GM18505 (cell line): ENCODE data around the gene LRP1B.

Experiments
- ATAC-seq: cut with Tn5 transposase; IDR thresholded peaks from one replicate; pipeline ENCODE4 v1.9.1; 2021; ENCODE audit not compliant: unreplicated experiment
- POLR2A ChIP-seq: IDR thresholded peaks from 4 replicates; pipeline ENCODE4 v1.6.1; 2011; ENCODE audit warnings: borderline replicate concordance; ENCODE audit not compliant: insufficient read depth, insufficient read length; ENCODE audit errors: extremely low read depth

LRP1B gene

DNA sequence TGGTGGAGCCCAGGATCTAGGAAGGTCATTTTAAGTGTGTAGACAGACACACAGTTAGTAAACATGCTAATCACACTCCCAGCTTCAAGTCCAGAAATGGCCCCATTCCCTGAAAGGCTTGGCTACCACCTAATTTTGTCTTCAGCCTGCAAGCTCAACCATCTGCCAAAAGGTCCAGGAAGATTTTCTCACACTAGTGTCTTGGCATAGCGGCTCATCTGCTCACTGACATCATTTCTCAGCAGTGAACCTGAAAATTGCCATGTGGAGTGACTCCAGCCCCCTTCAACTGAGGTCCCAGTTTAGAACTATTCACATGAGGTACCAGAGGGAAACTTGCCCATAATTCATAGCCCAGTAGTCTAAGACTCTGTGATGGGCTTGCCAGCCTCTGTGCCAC lies 748.9 kb downstream of the LRP1B start:
- no peak for TF ChIP-seq POLR2A
- no peak for ATAC-seq

DNA sequence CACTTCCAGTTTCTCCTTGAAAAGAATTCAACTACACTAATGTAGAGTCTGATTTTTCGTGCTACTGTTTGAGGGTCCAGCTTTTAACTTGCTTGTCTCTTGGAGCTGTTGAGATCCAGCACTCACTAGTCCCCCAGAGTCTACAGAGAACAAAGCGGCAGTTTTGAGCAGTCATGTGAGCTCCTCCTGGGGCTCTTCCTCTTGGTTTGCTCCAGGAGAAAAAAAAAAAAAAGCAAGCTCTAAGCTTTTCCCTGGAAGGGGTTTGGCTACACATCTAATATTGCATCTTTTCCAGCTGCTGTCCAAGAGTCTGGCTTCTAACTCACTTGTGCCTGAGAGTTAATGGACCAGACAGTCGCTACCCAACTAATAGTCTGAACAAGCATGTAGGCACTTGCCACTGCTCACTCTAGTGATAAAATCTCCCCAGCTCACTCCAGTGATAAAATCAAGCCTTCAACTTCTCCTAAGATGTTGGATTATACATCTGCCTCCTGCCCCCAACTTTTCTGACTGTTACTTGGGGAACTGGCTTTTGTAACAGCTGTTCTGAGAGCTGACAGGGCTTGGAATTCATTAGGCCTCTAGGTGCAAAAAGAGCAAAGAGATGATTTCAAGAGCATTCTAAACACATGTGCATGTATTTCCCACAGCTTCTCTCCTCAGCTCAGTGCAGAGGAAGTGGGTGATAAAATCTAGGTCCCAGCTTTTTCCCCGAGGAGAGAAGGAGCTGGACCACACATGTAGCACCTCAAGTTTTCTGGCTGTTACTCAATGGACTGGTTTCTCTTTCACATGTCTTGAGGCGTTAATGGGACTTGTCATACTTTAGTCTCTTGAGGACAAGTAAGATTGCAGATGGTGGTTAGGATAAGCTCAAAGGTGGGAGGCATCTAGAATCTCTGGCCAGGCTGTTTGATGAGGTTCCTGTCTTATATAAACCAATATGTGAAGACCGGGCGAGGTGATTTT lies 750.5 kb downstream of the LRP1B start:
- ATAC-seq = no peak
- TF ChIP-seq POLR2A = no peak

DNA sequence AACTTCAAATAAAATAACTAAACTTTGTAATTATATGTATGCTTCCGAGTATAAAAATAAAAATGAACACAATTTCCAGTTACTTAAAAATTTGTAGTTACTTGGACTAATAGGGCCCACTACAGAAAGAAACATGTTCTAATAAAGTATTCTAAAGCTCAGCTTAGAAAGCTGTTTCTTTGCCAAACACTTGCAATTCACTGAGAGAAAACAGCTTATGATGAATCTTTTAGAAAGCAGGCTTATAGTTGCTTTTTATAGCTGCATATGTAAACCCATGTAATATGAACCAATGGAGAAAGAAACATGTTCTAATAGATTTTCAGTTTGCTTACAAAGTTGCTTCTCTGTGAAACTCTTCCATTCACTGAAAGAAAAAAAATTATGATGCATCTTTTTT lies 766.0 kb downstream of the LRP1B start:
- no peak for ATAC-seq
- TF ChIP-seq POLR2A = no peak

DNA sequence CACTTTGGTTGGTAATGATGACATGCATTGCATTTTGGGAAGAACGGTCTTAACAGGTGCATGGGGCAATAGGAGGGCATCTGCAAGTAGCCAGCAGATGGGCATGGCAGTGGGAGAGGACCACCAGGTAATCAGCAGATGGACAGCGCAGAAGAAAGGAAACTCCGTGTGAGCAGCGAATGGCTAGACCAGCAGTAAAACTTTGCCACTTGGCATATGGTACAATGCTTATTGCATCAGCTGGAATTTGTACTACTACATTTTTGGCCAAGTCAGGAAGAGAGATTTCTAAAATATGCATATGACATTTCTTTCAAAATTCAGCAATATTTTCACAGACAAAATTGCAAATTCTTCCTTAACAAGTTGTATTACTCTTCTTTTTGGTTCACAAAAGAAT lies 768.5 kb downstream of the LRP1B start:
- no peak for TF ChIP-seq POLR2A
- ATAC-seq = no peak

DNA sequence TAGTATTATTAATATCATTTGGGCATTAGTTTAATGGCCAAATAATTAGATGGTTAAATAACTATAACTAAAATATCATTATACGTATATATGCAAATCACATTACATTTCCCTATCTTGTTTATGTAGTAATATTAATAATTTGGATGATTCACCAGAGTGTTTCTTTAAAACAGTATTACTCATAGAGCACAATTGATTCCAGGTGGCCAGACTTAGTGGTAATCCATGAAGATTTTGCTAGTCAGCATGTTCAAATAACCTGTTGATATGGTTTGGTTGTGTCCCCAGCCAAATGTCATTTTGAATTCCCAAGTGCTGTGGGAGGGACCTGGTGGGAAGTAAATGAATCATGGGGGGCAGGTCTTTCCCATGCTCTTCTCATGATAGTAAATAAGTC lies 782.3 kb downstream of the LRP1B start:
- ATAC-seq = no peak
- TF ChIP-seq POLR2A = no peak

DNA sequence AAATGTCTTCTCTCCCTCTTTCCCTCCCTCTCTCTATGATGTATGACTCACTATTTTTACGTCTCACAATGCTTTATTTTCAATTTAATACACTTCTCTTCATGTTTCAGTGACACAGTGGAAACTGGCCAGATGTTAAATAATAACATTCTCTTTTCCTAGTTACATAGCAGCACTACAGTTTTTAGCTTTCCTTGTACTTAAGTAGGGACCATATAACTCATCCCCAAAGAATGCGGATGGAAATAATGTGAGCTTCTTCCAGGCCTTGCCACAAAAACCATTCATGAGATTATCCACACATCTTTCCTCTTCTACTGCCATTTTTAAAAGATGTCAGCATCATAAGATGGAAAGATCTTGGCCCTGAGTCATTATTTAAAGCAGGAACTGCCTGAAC lies 789.4 kb downstream of the LRP1B start:
- no peak for TF ChIP-seq POLR2A
- ATAC-seq = no peak

DNA sequence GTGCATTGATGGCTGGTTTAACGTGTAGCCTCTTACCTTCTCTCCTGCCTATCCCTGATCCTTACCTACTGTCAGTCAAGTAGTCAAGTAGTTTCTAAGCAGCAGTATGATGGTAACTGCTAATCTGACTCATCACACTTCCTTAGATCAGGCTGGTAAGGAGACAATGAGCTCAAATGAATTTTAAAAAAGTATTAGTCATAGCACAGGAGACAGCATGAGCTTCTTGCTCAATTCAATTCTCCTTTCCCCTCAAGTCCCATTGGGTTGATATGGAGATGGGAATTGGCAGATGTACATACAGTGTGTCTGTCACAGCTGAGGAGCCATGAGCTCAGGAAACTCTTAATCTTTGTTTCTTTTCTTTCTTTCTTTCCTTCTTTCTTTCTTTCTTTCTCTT lies 799.7 kb downstream of the LRP1B start:
- no peak for ATAC-seq
- no peak for TF ChIP-seq POLR2A

DNA sequence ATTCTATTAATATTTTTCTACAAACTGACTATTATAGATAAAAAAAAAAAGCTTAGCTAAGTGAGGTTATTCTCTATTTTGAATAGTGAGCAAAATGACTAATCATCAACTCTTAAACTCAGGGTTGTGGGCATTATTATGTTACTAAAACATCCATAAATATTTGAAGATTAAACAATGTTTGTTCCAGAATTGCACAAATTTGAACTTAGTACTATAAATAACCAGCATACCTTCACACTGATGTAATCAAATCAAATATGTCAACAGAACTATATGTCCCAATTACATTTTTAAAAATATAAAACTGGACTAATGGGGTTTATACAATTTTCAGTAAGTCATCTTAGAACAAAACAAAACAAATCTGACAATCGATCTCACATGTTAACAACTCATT lies 800.9 kb downstream of the LRP1B start:
- TF ChIP-seq POLR2A = no peak
- no peak for ATAC-seq

DNA sequence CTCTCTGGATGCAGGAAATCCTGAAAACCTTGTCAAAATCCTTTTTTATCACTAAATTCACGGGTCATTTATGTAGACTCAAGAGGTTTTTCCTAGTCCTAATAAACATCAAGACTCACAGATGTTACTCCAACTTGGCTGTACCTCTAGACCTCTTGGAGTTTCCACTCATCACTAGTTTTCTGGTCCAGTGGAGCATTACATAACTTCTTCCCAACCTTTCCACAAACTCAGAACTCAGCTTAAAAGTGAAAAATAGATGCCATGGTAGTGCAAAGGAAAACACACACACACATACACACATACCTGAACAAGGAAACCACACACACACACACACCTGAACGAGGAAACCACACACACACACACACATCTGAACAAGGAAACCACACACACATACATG lies 807.2 kb downstream of the LRP1B start:
- no peak for ATAC-seq
- no peak for TF ChIP-seq POLR2A

DNA sequence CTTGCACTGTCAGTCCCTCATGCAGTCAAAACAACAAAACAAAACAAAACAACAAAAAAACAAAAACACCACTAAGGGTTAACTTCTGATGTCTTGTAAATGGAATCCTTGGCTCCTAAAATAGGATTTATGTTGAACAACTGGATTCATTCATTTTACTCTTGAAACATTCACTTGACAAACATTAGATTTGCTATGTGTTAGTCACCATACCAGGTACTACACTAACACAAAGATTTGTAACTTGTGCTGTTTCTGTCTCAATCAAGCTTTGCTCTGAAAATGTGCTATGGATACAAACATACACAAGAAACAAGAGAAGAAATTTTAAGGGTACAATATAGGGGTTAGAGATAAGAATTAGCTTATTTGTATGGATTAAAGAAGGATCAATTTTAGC lies 812.8 kb downstream of the LRP1B start:
- ATAC-seq = no peak
- TF ChIP-seq POLR2A = no peak

DNA sequence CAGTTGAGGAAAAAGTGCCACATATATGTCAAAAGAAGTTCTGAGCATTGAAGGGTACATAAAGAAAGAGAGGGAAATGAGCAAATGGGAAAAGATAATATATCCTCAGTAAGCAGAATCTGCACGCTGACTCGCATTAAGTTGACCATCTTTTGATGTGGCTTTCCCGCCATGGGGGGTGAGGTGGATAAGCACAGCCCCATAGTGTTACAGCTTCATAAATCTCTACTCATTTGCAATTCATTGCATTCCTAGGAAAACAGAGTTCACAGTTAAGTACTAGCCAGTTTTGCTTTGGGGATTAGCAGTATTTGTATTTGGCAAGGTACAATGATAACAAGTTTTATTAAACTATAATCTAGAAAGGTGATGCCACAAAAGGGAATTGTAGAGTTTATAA lies 814.2 kb downstream of the LRP1B start:
- ATAC-seq = no peak
- no peak for TF ChIP-seq POLR2A

DNA sequence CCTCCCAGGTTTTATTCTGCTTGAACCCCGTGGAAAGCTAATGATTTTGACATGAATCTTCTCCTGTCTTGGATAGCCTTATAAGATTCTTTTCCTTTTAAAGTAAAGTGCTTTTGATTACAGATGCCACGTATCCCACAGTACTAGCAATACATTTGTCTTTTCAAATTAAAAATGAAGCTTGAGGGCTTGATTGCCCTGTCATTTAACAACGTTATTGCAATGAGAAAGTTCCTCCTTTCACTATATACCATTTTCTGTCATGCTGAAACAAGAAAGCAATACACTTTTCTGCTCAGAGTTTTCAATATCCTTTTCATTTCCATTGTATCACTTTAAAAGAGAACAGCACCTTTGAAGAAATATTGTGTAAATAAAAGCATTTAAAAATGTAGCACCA lies 814.7 kb downstream of the LRP1B start:
- no peak for TF ChIP-seq POLR2A
- no peak for ATAC-seq

DNA sequence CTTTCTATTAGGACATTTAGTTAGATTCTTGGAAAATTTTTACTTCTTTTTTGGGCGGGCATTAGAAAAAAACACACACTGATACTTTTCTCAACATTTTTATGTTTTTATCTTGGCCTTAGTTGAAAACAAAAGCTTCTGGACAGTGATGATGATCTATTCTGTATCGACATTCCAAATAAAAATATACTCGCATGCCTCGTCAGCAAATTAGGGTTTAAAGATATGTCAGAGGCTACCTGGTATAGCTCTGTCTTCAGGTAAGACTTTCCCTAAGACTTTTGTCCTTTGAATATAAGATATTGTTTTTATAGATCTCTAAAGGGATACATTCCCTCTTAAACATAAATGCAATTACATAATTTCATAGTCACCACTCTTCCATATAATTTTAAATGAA lies 816.8 kb downstream of the LRP1B start:
- no peak for TF ChIP-seq POLR2A
- no peak for ATAC-seq

DNA sequence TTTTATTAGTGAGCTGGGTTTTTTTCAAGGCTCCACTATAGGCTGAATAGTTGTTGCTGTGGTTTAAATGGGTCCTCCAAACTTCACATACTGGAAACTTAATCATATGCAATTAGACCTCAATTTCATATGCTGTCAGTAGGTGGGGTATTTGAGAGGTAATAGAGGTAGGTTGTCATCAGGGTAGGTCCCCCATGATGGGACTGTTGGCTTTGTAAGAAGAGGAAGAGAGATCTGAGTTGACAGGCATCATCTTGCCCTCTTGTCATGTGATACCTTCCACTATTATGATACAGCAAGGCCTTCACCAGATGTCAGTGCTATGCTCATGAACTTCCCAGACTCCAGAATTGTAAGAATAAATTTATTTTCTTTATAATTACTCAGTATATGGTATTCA lies 819.4 kb downstream of the LRP1B start:
- no peak for TF ChIP-seq POLR2A
- no peak for ATAC-seq

DNA sequence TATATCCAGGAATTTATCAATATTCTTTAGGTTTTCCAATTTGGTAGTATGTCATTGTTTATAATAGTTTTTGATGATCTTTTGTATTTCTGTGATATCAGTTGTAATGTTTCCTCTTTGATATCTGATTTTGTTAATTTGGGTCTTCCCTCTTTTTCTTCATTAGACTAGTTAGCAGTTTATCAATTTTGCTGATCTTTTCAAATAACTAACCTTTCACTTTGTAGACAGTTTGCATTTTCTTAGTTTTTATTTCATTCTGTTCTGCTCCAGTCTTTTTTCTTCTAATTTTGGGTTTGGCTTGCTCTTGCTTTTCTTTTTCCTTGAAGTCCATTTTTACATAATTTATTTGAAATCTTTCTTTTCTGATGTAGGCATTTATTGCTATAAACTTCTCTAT lies 824.4 kb downstream of the LRP1B start:
- no peak for TF ChIP-seq POLR2A
- ATAC-seq = no peak

DNA sequence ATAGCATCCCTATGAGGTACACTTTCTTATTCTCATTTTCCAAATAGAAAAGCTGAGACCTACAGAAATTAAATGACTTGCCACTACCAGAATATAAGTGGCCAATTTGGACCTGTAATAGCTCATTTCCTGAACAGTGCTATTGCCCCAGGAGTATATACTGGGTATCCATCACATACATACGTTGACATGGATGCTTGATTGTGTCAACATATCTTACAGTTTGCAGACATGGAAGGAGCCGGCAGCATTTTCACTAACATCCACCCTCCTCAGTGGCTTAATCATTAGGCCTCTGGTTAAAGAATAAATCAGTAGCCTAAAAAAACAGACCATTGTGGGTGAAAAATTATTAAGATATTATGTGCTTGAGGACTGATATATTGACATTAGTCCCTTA lies 829.3 kb downstream of the LRP1B start:
- no peak for ATAC-seq
- no peak for TF ChIP-seq POLR2A

DNA sequence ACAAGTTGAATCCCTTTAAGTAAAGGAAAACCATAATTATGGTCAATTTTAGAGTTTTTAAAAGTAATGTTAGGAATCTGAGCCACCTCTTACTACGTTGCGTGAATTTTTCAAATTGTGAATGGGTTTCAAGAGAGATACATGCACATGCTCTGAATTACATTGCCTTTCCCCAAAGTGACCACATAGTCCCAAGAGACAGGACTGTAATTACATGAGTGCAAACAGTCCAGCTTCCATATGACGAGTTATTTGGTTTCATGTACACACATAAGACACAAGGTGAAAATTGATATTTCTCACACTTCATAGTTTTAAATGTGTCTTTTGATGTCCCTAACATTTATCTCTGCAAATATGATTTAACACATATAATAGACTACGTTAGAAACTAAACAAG lies 850.8 kb downstream of the LRP1B start:
- TF ChIP-seq POLR2A = no peak
- ATAC-seq = no peak
